ENCODE results near the gene BEGAIN. TPM values are rescaled to one million over a fixed set of nuclear protein-coding genes. Genes with fewer than 3 reads are reported as not detected.
A peak's percentile ranks its signal among the peaks of the same experiment; 100 is the strongest.

Gene BEGAIN
- total and polyA plus RNA-seq, 2 of the 8 experiments (the other 6 are each of a cell fraction or from before 2014, with no cell fraction given), result 2.9 to 3.0 TPM

DNA sequence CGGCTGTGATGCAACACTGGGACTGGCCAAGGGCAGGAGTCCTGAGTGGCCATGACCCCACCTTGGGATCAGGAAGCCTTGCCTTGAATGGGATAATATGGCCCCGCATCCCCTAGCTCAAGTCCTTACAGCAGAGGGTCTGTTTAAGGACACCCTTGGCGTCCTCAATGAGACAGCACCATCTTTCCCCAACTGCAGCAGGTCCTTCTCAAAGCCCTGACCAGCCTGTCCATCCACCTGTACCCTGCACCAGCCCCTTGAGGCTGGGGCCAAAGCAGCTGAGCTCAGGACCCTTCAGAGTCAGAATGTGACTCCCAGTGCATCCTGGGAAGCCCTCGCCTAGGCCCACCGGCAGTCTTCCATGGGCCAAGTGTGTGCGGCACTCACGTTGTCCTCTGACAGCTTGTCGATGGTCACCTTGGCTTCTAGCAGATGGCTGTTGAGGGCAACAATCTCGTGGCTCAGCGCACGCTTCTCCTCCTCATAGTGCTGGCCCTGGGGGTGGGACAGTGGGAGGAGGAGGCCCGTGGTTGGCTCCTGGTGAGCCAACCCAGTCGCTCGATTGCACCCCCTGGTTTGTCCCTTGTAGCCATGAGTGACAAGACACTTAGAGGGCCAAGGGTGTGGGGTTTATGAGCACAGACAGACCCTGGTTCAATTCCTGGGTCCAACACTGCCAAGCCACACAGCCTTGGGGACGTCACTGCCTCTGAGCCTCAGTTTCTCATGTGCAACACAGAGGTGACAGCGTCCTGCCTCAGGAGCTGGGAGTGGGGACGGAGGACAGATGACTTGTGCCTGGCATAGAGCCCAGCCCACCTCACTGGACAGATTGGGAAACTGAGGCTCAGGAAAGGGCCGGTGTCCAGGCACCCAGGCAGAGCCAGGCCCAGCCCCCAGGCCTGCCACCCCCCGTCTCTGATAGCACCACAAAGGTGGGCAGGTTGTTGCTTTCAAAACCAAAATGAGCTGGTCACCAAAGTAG, 43.5 kb downstream of the BEGAIN start:
- H3K36me3 ChIP-seq (ENCODE audit: control insufficient read depth in 2 of 4, insufficient read depth in 4 of 4, low read length in 3 of 4), result no peaks in the 10 kb centered on the region
- H3K4me2 ChIP-seq (ENCODE audit: insufficient read depth in 1 of 2, low read depth in 2 of 2, low read length in 2 of 2), result no peak overlapping the region
- no peak overlapping the region for H3K56ac ChIP-seq (replicated peaks; ENCODE audit: insufficient read length, low read depth, low read length)
- no peaks in the 10 kb centered on the region for H3K79me1 ChIP-seq (ENCODE audit: low read depth, low read length)
- no peak overlapping the region for H3K4ac ChIP-seq (replicated peaks; ENCODE audit: insufficient read length, low read depth, low read length)
- H2BK5ac ChIP-seq (ENCODE audit: low read depth, low read length), result no peak overlapping the region
- H2BK20ac ChIP-seq (ENCODE audit: low read length), result no peak overlapping the region
- H2BK120ac ChIP-seq (replicated peaks; ENCODE audit: low read depth, low read length), result no peak overlapping the region
- H4K91ac ChIP-seq (replicated peaks; ENCODE audit: insufficient read length, low read length), result peak overlapping the region; percentile 47
- no peak overlapping the region; the same call in 1 of the 2 replicates for H2BK12ac ChIP-seq (ENCODE audit: low read depth, low read length)
- peak overlapping the region; percentile 32; the same call in 1 of the 2 replicates for H3K18ac ChIP-seq (ENCODE audit: extremely low read depth, low read length)
- no peak overlapping the region for H3K23ac ChIP-seq (ENCODE audit: insufficient read length)
- WGBS, 2 experiments (ENCODE audit: extremely low coverage in 1 of 2, insufficient coverage in 1 of 2, insufficient read length in 1 of 2, insufficient replicate concordance in 2 of 2, low coverage in 1 of 2, low lambda C conversion rate in 2 of 2, missing lambda C conversion rate in 1 of 2), result 88% methylated on average over 13 of the region's 19 CpGs; no CpG with 5 or more reads in 1 of the 2 experiments
- peaks cover 0 to 17% (median 8%) of the 10 kb centered on the region in 4 experiments; a peak in 5 of 7 replicates for H3K27me3 ChIP-seq (replicated peaks in 1 of 4; ENCODE audit: control insufficient read depth in 3 of 4, extremely low read depth in 1 of 4, insufficient read depth in 3 of 4, low read length in 3 of 4)
- no peak overlapping the region for H2AFZ ChIP-seq (ENCODE audit: low read length)
- no peak overlapping the region for H2AK5ac ChIP-seq (ENCODE audit: low read depth, low read length)
- FAIRE-seq, result no peak
- CTCF ChIA-PET (ENCODE audit: partially characterized antibody), result interaction anchor here (0.9 to 7.8 kb wide), 9 partner anchors 13 to 161 kb away, joined by 3 to 50 read pairs (median 6); no protein-coding TSS in a partner anchor
- H4K20me1 ChIP-seq (replicated peaks in 1 of 2; ENCODE audit: control insufficient read depth in 1 of 2, insufficient read depth in 2 of 2, low read length in 2 of 2), result no peaks in the 10 kb centered on the region
- H4K5ac ChIP-seq (ENCODE audit: insufficient read length, low read depth, low read length), result no peak overlapping the region
- DNase-seq (ENCODE audit: low read depth in 1 of 2, low spot score in 2 of 2), result no peak
- no peak overlapping the region for H3K27ac ChIP-seq (ENCODE audit: low read depth, low read length)
- POLR2A ChIA-PET (ENCODE audit: partially characterized antibody), result no interaction called here
- no peaks in the 10 kb centered on the region for H3K9me3 ChIP-seq (ENCODE audit: insufficient read depth in 2 of 2, low read depth in 1 of 2, low read length in 1 of 2)
- no peak overlapping the region for H3K14ac ChIP-seq (ENCODE audit: insufficient read length)
- H3K79me2 ChIP-seq (ENCODE audit: control insufficient read depth in 1 of 2, insufficient read depth in 2 of 2, low read length in 2 of 2), result no peaks in the 10 kb centered on the region
- no peak overlapping the region for H4K8ac ChIP-seq (ENCODE audit: extremely low read depth, insufficient read depth, low read length)
- no peak overlapping the region for H3K9ac ChIP-seq (replicated peaks in 1 of 4; ENCODE audit: extremely low read depth in 1 of 4, low read depth in 3 of 4, low read length in 3 of 4)
- H3K4me1 ChIP-seq (replicated peaks in 1 of 4; ENCODE audit: control insufficient read depth in 3 of 4, insufficient read depth in 4 of 4, low read length in 3 of 4), result peaks cover 6 to 13% (median 11%) of the 10 kb centered on the region in 4 experiments
- peaks cover 5% of the 10 kb centered on the region; the same call in 1 of the 2 replicates for H3K23me2 ChIP-seq (ENCODE audit: low read depth, low read length)
- H3K4me3 ChIP-seq (ENCODE audit: extremely low read depth in 1 of 4, insufficient read depth in 2 of 4, low read depth in 3 of 4, low read length in 4 of 4), result no peak overlapping the region
- H2BK15ac ChIP-seq (ENCODE audit: low read length), result no peak overlapping the region
- no peak for TF ChIP-seq JUND (IDR thresholded peaks at IDR 0.05; ENCODE audit: low read length)
- TF ChIP-seq SUZ12 (IDR thresholded peaks at IDR 0.05; ENCODE audit: low read length), result no peak
- TF ChIP-seq RFX5 (IDR thresholded peaks at IDR 0.05; ENCODE audit: borderline replicate concordance, low read depth, low read length), result no peak
- TF ChIP-seq, protein P1, sequence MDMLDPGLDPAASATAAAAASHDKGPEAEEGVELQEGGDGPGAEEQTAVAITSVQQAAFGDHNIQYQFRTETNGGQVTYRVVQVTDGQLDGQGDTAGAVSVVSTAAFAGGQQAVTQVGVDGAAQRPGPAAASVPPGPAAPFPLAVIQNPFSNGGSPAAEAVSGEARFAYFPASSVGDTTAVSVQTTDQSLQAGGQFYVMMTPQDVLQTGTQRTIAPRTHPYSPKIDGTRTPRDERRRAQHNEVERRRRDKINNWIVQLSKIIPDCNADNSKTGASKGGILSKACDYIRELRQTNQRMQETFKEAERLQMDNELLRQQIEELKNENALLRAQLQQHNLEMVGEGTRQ (IDR thresholded peaks at IDR 0.05; ENCODE audit: low read length), result no peak
- no peak for TF ChIP-seq CTBP2 (IDR thresholded peaks at IDR 0.05; ENCODE audit: borderline replicate concordance, insufficient read depth, insufficient read length, low read length)
- no peak for TF ChIP-seq NANOG (IDR thresholded peaks at IDR 0.05; ENCODE audit: insufficient read depth, low read depth, low read length, poor library complexity, severe bottlenecking)
- no peak for TF ChIP-seq SP4 (IDR thresholded peaks at IDR 0.05; ENCODE audit: low read length)
- TF ChIP-seq TAF7 (optimal IDR thresholded peaks at IDR 0.05; ENCODE audit: borderline replicate concordance, low read depth, low read length), result no peak

All from H1 (cell line).